Measurements from ENCODE around the gene FJX1.
"Not testable (repeated sequence)": the region's sequence is repeated elsewhere in the genome, so short reads cannot be mapped to it uniquely, and the experiment has no call there.

The FJX1 gene

GRCh38 chr11:35632301-35632700 lies 14.0 kb downstream of the FJX1 start:
- DNase-seq (ENCODE audit: low read depth): peak; percentile 35

- no peak for DNase-seq (ENCODE audit: low read depth)
These were observed 15.7 kb downstream of the FJX1 start for GRCh38 chr11:35633827-35634423.

GRCh38 chr11:35635933-35636332 lies 17.7 kb downstream of the FJX1 start:
- DNase-seq (ENCODE audit: low read depth): no peak

GRCh38 chr11:35639591-35640179 lies 21.4 kb downstream of the FJX1 start:
- DNase-seq (ENCODE audit: low read depth): no peak

GRCh38 chr11:35641171-35641897 lies 23.1 kb downstream of the FJX1 start:
- peak; percentile 30 for DNase-seq (ENCODE audit: low read depth)

GRCh38 chr11:35641964-35642363 lies 23.7 kb downstream of the FJX1 start:
- no peak for DNase-seq (ENCODE audit: low read depth)

- no peak for DNase-seq (ENCODE audit: low read depth)
These were observed 29.3 kb downstream of the FJX1 start for GRCh38 chr11:35647421-35648093.

- DNase-seq (ENCODE audit: low read depth): peak; percentile 57
These were observed 31.7 kb downstream of the FJX1 start for GRCh38 chr11:35650006-35650405.

- DNase-seq (ENCODE audit: low read depth): no peak
These were observed 32.2 kb downstream of the FJX1 start for GRCh38 chr11:35650467-35650866.

GRCh38 chr11:35651263-35651662 lies 33.0 kb downstream of the FJX1 start:
- DNase-seq (ENCODE audit: low read depth): no peak

GRCh38 chr11:35652786-35653185 lies 34.5 kb downstream of the FJX1 start:
- not testable (repeated sequence) for DNase-seq (ENCODE audit: low read depth)

GRCh38 chr11:35654711-35655110 lies 36.5 kb downstream of the FJX1 start:
- no peak for DNase-seq (ENCODE audit: low read depth)

- no peak for DNase-seq (ENCODE audit: low read depth)
These were observed 37.0 kb downstream of the FJX1 start for GRCh38 chr11:35655254-35655653.

- DNase-seq (ENCODE audit: low read depth): no peak
These were observed 37.6 kb downstream of the FJX1 start for GRCh38 chr11:35655856-35656255.

GRCh38 chr11:35658020-35658948 lies 40.0 kb downstream of the FJX1 start:
- DNase-seq (ENCODE audit: low read depth): no peak

- DNase-seq (ENCODE audit: low read depth): no peak
These were observed 43.3 kb downstream of the FJX1 start for GRCh38 chr11:35661534-35661933.

GRCh38 chr11:35662061-35662648 lies 43.9 kb downstream of the FJX1 start:
- no peak for DNase-seq (ENCODE audit: low read depth)

GRCh38 chr11:35662649-35663407 lies 44.6 kb downstream of the FJX1 start, which contains the start of gene TRIM44:
Gene TRIM44 (plus strand): TSS chr11:35662775. CDS start chr11:35663112, 337 bp downstream.
- DNase-seq (ENCODE audit: low read depth): peak; percentile 90

GRCh38 chr11:35663408-35663702 lies 45.1 kb downstream of the FJX1 start:
- no peak for DNase-seq (ENCODE audit: low read depth)

GRCh38 chr11:35664977-35665441 lies 46.7 kb downstream of the FJX1 start:
- DNase-seq (ENCODE audit: low read depth): peak; percentile 38

- no peak for DNase-seq (ENCODE audit: low read depth)
These were observed 49.0 kb downstream of the FJX1 start for GRCh38 chr11:35667257-35667656.
